HG03095 (cell line): Measurements from ENCODE around the gene PABPN1L.
"Not testable (repeated sequence)": the region's sequence is repeated elsewhere in the genome, so short reads cannot be mapped to it uniquely, and the experiment has no call there.

Source experiments
- ATAC-seq: cut with Tn5 transposase; IDR thresholded peaks from one replicate; pipeline ENCODE4 v1.9.1; 2021; ENCODE audit warnings: moderate library complexity; ENCODE audit not compliant: unreplicated experiment

PABPN1L gene

DNA sequence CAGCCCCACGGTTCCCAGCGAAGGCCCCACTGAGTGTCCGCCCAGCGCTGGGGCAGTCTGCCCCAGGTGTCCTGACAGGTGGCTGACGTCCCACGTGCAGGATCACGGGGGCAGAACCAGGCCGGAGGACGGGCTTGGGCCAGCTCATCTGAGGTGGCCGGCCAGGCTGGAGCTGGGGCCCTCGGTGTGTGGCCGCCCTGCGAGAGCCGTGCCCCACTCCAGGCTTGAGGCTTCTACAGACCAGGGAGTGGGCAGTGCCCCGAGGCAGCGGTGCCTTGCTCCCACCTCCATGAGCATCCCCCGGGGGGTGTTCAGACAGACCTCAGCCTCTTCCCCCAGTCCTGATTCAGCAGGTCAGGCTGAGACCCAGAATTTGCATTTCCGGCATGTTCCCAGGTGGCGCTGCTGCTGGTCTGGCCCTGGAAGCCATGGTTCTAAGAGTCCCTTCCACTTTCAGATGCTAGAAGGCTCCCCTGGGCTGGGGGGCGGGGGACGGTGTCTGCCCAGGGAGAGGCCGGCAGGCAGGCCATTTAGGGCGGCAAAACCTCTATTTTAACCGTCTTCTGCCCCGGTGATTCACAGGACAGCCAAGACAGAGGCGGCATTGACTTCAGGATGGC lies 35.4 kb upstream of the PABPN1L start:
- no peak for ATAC-seq

DNA sequence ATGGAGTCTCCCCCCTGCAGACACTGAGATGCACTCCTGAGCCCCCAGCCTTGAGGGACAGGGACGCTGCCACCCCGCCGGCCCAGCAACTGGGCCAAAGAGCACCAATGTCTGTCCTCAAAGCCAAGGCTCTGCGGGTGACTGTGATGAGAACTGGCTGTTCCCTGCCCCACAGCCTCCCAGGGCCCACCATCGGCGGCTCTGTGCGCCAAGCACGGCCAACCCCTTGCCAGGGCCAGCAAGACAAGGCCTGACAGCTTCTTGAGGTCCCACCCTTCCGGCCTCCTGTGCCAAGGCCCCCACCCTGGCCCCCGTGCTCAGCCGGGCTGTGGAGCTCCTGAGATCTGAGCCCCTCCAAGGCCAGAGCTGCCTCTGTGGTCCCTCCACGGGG lies 34.2 kb upstream of the PABPN1L start:
- ATAC-seq, result no peak

- ATAC-seq, result no peak
These were observed 33.6 kb upstream of the PABPN1L start for GRCh38 chr16:88899901-88900661.

GRCh38 chr16:88897696-88898425 lies 31.4 kb upstream of the PABPN1L start:
- no peak for ATAC-seq

GRCh38 chr16:88896238-88897070 lies 30.0 kb upstream of the PABPN1L start:
- ATAC-seq, result no peak

DNA sequence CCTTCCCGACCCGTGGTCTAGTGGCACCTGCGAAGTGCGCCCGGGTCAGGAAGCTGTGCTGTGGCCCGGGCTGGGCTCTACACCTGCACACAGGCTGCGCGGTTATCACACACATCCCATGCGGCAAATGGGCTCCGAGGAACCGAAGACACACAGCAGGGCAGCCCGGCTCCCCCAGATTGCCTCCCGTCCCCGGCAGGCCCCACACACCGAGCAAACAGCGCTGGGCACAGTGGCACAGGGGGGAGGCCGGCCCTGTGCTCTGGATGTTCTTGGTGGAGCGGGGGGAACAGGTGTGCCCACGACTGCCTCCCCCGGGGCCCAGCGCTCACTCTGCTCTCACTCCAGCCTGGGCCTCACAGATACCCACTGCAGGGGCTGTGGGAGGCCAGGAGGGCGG lies 28.9 kb upstream of the PABPN1L start:
- no peak for ATAC-seq

GRCh38 chr16:88894681-88895300 lies 28.3 kb upstream of the PABPN1L start:
- ATAC-seq, result no peak

GRCh38 chr16:88894266-88894665 lies 27.8 kb upstream of the PABPN1L start:
- ATAC-seq, result not testable (repeated sequence)

DNA sequence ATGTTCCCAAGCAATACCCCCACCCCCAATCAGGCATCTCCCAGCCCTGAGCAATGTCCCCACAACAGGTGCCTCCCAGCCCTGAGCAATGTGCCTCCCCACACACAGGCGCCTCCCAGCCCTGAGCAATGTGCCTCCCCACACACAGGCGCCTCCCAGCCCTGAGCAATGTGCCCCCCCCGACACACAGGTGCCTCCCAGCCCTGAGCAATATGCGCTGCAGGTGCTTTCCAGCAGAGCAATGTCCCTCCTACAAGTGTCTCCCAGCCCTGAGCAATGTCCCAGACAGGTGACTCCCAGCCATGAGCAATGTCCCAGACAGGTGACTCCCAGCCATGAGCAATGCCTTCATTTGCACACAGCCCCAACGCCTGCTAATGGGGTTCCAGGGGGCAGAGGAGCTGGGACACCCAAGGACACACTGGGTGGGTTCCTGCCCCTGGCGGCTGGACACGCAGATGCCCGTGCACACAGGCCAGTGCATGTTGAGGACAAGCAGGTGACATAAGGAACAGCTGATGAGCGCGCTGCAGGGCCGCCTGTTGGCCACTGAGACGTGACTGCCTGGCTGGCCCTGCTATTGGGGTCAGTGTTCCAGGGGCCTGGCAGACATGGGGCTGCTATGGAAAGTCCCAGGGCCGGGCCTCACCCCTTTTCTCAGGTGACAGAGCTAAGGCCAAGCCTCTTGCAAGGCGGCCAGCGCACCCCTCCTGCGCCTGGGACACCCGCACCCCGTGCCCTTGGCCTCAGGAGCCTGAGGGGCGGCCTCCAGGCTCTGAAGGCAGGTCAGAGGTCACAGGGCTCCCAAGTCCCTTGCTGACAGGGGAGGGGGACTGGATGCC lies 26.9 kb upstream of the PABPN1L start:
- ATAC-seq, result no peak

DNA sequence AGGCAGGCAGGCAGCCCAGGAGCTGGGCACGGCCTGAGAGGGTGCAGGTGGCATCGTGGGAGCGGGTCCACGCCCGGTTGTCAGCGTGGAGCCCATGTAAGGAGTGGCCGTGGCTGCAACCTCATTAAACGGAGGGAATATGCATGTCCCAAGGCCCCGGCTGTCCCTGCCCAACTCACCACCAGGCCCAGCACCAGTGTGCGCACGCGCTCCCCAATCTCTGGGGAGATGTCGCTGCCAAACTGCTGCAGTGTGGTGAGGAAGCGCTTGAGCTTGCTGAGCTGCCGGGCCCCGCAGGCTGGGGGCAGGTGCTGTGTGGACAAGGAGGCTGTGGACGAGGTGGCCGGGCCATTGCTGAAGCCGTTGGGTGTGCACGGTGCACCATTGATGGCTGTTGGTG lies 25.6 kb upstream of the PABPN1L start:
- ATAC-seq, result no peak

GRCh38 chr16:88891083-88891482 lies 24.6 kb upstream of the PABPN1L start:
- ATAC-seq, result no peak

DNA sequence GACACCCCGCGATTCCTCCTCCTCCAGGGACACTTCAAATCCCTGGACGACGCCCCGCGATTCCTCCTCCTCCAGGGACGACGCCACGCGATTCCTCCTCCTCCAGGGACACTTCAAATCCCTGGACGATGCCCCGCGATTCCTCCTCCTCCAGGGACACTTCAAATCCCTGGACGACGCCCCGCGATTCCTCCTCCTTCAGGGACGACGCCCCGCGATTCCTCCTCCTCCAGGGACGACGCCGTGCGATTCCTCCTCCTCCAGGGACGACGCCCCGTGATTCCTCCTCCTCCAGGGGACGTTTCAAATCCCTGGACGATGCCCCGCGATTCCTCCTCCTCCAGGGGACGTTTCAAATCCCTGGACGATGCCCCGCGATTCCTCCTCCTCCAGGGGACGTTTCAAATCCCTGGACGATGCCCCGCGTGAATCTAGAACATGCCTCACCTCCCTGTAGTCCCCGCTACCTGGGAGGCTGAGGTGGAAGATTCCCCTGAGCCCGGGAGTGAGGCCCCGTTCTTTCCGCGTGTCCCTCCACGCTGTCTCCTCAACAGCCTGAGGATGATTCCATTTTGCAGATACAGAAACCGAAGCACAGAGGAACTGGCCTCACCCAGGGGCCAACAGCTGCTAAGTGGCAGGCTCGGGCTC lies 23.4 kb upstream of the PABPN1L start:
- ATAC-seq, result not testable (repeated sequence)

- no peak for ATAC-seq
These were observed 22.3 kb upstream of the PABPN1L start for GRCh38 chr16:88888461-88889387.

DNA sequence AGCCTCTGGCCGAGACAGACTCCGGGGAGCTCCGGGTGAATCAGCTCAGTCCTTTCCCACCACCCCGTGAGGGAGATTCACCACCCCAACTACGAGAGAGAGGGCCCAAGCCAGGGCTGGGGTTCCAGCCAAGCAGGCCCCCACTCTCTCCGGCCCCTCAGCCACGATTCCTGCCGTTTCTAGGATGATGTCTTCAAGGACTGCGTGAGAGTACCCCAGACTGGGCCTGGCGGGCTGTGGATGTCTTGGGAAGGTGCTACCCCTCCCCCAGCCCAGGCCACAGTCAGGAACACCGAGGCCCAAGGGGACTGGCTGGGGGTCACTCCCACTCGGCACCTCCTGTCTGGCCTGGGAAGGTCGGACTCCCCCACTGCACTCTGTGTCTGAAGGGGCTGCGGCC lies 21.6 kb upstream of the PABPN1L start:
- ATAC-seq, result no peak

- no peak for ATAC-seq
These were observed 20.5 kb upstream of the PABPN1L start for GRCh38 chr16:88886845-88887521.

DNA sequence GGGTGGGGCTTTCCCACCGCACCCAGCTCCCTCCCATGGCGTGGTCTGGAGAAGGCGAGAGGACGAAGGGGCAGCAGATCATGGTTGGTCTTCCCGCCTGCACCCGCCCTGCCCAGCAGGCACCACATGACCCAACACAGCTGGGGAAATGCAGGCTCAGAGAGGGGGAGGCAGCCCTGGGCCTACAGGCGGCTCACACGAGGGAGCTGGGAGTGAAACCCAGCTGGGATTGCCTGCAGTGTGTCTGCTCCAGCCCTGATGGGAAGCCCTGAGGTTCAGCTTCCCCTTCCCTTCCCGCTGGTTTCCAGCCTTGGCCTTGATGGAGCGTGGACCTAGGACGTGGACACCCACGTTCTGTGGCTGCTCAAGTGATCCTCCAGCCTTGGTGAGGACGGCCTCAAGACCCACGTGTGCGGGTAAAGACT lies 20.0 kb upstream of the PABPN1L start:
- no peak for ATAC-seq

DNA sequence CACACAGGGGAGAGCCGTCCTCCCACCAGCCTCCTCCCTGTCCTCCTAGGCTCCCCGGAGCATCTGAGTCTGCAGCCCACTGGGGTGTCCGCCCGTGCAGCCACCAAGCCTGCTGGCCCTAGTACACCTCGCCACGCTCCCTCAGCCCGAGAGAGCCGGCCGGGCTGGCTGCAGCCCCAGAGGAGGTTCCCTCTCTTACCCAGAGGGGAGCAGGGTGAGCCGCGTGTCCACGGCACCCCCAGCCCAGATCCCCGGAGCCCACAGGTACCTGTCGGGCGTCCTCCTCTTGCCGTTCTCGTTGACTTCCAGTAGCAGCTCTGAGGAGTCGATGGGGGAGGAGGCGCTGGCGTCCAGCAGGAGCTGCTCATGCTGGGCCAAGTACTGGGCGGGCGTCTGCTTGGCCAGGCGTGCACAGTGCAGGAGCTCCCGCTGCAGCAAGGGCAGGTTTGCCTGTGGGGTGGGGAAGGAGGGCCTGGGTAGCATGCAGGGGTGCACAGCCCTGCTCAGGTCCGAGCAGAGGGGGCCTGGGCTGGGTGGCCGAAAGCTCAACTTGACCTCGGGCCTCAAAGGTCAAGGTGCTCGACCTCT lies 19.3 kb upstream of the PABPN1L start:
- ATAC-seq, result no peak
